Left kidney (tissue), 2 donors: ENCODE measurements around the gene C6orf132. TPM values are rescaled to one million over a fixed set of nuclear protein-coding genes. Genes with fewer than 3 reads are reported as not detected.
A peak's percentile ranks its signal among the peaks of the same experiment; 100 is the strongest.

ENCODE experiments used
- DNase-seq: peaks from one replicate; pipeline ENCODE4 v3.0.0-alpha.2; 2013
- polyA plus RNA-seq: library from polyadenylated mRNA; unstranded; fragments of 120-200 nt; gene quantifications from one replicate; pipeline ENCODE4 v1.2.1, GENCODE V29; 2013; ENCODE audit not compliant: insufficient read length

The C6orf132 gene
- polyA plus RNA-seq, 1 donor = 4.4 TPM

- no peak for DNase-seq
Measured at GRCh38 chr6:42078386-42078785, 64.0 kb downstream of the C6orf132 start.

- peak; percentile 77 for DNase-seq
Measured at GRCh38 chr6:42075159-42075838, 67.1 kb downstream of the C6orf132 start.

GRCh38 chr6:42073287-42073686, 69.1 kb downstream of the C6orf132 start:
- DNase-seq = no peak

GRCh38 chr6:42071881-42072583, 70.4 kb downstream of the C6orf132 start:
- no peak for DNase-seq

DNA sequence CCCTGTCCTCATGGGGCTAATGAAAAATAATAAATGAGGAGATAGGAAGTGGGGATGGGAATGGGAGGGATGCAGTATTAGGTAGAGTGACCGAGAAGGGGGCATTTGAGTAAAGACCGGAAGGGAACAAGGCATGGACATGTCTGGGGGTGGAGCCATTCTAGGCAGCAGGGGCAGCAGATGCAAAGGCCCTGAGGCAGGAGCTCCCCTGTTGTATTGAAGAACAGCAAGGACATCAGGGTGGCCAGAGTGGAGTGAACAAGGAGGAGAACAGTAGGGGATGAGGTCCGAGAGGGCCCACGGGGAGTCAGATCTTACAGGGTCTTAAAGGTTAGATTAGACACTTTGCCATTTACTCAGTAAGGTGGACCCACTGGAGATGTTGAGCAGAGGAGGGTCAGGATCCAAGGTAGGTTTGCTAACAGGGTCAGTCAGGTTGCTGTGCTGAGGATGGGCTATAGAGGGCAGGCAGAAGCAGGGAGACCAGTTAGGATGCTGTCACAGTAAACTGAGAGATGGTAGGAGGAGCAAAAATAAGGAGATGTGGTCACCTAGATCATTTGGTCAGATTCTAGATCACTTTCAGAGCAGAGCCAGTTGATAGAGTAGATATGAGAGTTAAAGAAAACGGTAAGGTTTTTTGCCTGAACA, 73.4 kb downstream of the C6orf132 start:
- DNase-seq = no peak

- DNase-seq = no peak
Measured at GRCh38 chr6:42068173-42068572, 74.2 kb downstream of the C6orf132 start.

DNA sequence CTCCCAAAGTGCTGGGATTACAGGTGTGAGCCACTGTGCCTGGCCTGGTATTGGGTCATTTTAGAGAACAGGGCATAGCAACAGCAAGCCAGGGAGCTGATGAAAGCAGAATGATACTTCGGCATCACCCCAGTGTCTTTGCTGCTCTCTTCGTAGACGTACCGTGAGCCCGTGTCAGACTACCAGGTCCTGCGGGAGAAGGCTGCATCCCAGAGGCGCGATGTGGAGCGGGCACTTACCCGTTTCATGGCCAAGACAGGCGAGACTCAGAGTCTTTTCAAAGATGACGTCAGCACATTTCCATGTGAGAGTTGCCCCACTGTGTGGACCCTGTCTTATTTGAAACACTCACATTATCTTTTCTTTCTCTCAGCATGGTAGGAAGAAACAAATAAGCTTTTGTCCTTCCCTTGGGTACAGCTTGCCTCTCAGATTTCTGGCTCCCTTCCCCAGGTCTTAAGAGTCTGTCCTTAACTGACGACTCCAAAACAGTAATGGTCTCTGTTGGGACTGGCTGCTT, 76.2 kb downstream of the C6orf132 start:
- DNase-seq = no peak

GRCh38 chr6:42059743-42060142, 82.7 kb downstream of the C6orf132 start:
- no peak for DNase-seq

GRCh38 chr6:42053601-42054000, 88.8 kb downstream of the C6orf132 start:
- no peak for DNase-seq

- no peak for DNase-seq
Measured at GRCh38 chr6:42051268-42051653, 91.2 kb downstream of the C6orf132 start.

Other genes with a start within 250 kb of the C6orf132 start
- 21.0 TPM for gene USP49, start 247.2 kb downstream of the C6orf132 start, polyA plus RNA-seq
- 41.4 TPM for gene MED20, start 221.5 kb downstream of the C6orf132 start, polyA plus RNA-seq
- gene BYSL, start 221.1 kb downstream of the C6orf132 start, polyA plus RNA-seq = 26.5 TPM
- 25.9 TPM for gene CCND3, start 200.8 kb downstream of the C6orf132 start, polyA plus RNA-seq
- gene TAF8, start 92.1 kb downstream of the C6orf132 start, polyA plus RNA-seq = 27.7 TPM
- 0.38 TPM for gene GUCA1A, start 30.7 kb upstream of the C6orf132 start, polyA plus RNA-seq
- 1.9 TPM for gene GUCA1B, start 52.3 kb upstream of the C6orf132 start, polyA plus RNA-seq
- gene MRPS10, start 75.2 kb upstream of the C6orf132 start, polyA plus RNA-seq = 33.5 TPM